Measurements from ENCODE around the gene SPATA31A5.
"Not testable (repeated sequence)": the region's sequence is repeated elsewhere in the genome, so short reads cannot be mapped to it uniquely, and the experiment has no call there.

SPATA31A5 gene

GRCh38 chr9:60914107-60914506 lies at the start of gene SPATA31A5:
Gene SPATA31A5, plus strand, starts transcription at chr9:60914407. Its CDS starts 29 bp downstream, at chr9:60914436.
- DNase-seq (ENCODE audit: low read depth); H3K4me3 ChIP-seq (ENCODE audit: low read length): not testable (repeated sequence)

GRCh38 chr9:60962990-60963350 lies 48.8 kb downstream of the SPATA31A5 start:
- H3K4me3 ChIP-seq (ENCODE audit: low read length); DNase-seq (ENCODE audit: low read depth): not testable (repeated sequence)

GRCh38 chr9:60966382-60966781 lies 52.2 kb downstream of the SPATA31A5 start:
- DNase-seq (ENCODE audit: low read depth); H3K4me3 ChIP-seq (ENCODE audit: low read length): not testable (repeated sequence)

All from epithelial cell of esophagus (primary cell).